ENCODE measurements around the gene WDR17.

The WDR17 gene

DNA sequence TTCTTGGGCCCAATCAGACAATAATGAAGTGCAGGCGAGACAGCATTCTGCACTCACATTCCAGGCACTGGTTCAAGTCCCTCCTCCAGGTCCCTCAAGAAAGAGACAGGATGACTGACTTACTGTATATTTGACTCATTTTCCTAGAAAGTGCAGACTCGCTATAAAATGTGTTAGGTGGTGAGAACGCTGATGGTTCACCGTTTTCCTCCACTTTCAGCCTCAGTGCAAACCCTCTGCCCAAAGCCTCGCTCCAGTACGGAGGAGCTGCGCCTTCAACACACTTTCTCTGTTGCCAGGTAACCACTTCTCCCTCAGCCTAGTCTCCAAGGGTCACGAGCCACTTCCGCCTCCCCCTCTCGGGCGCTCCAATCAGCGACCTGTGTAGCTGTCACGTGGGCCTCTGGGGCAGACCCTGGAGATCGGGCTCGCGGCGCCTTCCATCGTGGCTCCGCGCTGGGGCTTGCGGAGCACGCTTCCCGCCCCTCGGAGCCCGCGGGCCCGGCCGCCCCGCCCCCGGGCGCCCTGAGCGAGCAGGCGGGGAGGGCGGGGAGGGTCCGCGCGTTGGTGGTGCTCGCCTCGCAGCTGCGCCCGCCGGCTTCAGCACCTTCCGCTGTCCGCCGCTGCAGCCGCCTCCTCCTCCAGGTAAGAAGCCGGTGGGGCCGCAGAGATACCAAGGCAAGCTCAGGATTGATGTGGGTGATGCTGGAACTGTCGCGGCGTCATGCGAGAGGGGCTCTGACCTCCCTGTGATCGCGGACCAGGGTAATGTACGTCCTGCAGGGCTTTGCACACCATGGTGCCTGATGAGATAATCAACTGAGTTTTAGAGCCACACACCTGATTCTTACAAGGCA lies at the start of gene WDR17:
WDR17 (plus strand) TSS at position 407 of the 857 bp plus-strand sequence. CDS start 45,740 bp downstream, outside the sequence.
- DNase-seq = peak; percentile 89 to 96

DNA sequence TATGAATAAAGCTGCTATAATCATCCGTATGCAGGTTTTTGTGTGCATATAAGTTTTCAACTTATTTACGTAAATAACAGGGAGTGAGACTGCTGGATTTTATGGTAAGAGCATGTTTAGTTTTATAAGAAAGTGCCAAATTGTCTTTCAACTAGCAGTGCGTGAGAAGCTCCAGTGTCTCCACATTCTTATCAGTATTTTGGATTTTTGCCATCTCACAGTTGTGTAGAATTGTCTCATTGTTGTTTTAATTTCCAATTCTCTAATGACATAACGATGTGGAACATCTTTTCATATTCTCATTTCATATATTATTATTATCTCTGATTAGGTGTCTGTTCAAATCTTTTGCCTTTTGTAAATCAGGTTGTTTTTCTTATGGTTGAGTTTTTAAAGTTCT lies 49.0 kb upstream of the WDR17 start:
- no peak for DNase-seq

DNA sequence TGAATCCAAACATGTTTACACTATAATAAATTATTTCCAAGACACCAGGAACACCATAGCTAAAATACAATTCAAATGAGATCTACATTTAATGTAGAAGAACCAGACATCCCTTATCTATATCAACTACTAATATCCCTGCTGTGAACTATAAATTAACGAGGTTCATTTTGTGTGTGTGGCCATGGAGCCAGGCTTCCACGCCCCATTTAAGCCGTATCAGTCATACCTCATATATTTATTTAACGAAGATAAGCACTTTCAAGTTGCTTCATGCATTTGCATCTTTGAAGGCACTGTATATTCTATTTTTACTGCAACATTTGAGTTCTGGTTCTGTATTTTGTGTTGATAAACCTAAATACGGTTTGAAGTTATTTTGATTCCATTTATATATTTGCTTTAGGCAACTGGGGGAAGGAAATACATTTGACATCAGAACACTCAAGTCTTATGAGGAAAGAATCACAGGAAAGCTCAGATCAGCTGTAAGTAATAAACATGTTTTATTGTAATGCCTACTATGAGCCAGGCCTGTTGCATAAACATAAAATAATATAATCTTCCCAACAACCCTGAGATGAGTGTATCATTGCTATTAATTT lies 45.1 kb upstream of the WDR17 start:
- DNase-seq = no peak

DNA sequence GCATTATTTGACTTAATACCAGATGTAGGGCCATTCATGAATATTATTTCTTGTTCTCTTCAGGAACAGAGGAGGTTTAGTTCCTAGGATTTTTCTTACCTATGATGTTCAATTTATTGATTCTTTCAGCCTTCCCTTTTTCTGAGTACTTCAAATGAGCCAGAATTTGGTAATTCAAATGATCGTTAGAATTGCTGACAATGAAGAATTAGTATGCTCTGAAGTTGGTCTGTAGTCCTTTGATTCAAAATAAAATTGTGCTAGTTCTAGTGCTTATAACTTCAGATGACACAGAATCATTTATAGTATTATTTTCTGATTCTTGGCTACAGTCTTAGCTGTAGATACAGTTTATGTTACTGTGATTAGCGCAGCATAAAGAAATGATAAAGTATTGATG lies 35.2 kb upstream of the WDR17 start:
- no peak for DNase-seq

DNA sequence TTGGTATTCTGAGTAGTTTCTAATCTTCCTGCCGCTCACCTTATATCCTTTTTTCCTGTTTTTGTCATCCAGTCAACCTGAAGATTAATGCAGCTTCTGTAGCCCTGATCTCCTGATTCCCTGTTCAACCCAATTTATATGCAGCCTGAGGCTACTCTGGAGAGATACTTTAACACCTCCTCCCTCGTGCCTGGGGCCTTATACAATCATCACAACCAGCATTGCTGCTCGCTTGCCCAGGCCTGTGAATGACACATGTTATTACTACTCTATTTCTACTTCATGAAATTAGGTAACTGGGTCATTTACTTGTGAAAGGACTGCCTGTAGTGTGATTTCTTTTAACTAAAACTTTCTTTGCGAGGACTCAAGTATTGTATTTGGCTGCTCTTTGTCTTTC lies 33.7 kb upstream of the WDR17 start:
- DNase-seq = no peak

DNA sequence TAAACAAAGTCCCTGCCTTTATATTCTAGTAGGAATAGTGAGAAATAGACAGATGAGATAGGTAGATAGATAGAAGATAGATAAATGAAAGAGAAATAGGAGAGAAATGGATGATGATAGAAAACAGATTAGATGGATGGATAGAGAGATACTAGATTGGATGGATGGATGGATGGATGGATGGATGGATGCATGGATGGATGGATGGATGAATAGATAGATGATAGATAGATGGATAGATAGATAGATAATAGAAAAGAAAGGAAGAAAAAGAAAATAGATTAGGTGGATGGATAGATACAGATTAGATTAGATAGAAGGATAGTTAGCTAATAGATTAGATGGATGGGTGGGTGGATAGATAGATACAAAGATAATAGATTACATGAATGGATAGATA lies 33.2 kb upstream of the WDR17 start:
- no peak for DNase-seq

DNA sequence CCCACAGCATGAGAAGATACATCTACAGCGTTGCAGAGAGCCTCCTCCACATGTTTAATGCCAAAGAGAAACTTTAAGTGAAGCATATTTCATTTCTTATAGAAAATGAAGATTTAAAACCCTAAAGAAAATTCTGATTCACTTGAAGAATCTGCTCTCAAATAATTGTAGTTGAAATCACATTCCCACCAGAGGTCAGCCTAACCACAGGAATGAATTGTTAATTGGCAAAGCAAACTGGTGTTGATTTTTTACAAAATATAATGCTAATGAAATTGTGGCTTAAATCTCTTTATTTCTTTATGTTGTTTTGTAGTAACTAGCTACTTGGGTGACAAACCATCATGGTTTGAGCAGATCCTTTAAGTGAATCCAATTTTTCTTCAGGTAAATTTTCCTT lies 31.1 kb upstream of the WDR17 start:
- DNase-seq = peak in 1 of 2 experiments; percentile 36

DNA sequence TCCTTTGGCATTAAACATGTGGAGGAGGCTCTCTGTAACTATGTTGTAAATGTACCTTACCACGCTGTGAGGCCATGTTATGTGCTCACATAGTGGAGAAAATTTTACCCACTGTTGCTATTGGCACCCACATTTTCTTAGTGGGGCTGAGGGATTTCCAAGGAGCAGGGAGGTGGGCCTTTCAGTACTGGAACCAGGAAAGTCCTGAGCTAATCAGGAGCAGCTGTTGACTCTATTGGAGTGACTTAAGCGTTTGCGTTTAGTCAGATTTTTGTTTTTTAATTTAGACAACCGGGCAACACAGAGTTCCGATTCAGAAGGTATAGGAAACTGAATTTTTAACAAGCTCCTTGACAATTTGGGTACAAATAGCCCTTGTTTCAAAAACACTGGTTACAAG lies 30.7 kb upstream of the WDR17 start:
- DNase-seq = no peak

DNA sequence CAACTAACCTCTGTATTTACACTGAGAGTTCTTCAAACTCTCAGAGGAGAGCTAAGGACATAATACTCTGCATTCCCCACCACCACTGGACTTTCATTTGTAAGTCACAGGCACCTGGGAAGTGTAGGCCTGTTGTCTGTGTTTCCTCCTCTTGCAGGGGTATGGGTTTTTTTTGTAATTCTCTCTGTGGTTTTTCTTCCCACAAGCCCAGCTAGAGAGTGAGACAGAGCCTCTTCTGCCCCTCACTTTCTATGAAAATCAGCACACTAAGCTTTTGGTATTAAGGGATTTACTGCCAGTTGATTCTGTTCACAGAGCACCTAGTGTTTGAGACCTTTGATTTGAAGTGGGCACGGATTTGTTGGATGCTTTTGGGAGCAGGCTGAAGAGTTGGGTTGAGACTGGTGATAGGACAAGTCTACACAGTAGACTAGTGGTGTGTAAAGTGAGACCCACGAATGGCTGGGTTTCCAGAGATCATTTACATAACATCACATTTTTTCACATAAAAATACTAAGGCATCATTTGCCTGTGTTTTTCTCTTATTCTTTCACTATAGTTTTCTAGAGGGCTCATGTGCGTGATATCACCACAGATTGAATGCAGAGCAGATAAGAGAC lies 28.9 kb upstream of the WDR17 start:
- no peak for DNase-seq

DNA sequence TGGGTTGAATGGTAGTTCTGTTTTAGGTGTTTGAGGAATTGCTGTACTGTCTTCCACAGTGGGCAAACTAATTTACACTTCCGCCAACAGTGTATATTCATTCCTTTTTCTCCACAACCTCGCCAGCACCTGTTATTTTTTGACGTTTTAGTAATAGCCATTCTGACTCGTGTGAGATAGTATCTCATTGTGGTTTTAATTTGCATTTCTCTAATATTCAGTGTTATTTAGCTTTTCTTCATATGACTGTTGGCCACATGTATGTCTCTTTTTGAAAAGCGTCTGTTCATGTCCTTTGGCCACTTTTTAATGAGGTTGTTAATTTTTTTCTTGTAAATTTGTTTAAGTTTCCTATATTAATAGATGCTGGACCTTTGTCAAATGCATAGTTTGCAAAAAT lies 26.9 kb upstream of the WDR17 start:
- DNase-seq = no peak

DNA sequence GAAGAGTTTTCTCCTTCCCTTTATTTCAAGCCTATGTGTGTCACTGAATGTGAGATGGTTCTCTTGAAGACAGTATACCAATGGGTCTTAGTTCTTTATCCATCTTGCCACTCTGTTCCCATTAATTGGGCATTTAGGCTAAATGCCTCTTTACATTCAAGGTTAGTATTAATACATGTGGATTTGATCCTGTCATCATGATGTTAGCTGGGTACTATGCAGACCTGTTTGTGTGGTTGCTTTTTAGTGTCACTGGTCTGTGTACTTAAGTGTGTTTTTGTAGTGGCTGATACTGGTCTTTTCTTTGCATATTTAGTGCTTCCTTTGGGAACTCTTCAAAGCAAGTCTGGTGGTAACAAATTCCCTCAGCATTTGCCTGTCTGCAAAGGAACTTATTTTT lies 23.4 kb upstream of the WDR17 start:
- DNase-seq = no peak

DNA sequence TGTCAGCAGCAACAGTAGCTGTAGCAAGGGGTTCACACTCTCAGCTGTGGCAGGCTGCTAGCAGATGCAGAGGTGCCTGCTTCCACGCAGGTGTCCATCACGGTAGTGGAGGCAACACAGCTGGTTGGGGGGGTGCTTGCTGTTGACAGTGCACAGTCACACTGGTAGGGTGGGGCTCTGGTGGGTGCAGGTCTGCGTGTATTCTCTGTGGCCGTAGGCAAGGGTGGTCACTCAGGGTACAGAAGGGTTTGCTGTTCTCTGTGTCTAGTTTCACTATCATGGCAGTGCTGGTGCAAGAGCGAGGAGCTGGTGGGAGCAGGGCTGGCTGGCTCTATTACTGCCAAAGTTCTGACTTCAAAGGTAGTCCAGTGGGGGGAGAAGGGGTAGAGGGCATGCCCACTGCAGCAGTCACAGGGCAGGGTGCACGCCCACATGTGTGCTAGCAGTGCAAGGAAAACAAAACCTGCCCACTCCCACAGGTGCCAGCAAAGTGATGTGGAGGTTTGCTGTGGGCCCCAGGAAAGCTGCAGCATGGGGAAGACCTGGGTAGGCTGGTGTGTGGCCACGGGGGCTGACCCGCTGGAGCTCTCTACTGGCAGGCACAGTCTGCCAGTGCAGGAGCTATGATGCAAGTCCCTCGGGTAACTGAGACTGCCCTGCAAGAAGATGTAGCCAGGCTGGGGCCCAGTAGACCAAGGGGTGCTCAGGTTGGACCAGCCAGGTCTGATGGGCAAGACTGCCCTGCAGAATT lies 21.6 kb upstream of the WDR17 start:
- no peak for DNase-seq

DNA sequence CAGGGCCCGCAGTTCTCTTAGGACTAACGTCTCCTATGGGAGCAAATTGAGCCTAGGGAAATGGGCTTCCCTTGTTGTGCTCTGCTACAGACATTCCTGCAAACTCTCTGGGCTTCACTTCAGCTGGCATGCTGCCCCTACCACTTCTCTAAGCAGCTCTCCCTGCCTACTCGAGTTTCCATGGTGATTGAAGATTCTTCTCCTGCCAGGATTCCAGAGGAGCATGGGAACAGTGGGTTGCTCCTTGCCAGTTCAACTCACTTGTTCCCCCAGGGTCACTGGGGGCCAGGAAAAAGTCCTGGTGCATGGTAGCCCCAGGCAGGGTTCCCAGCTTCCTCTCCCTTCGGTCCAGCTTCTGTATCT lies 21.1 kb upstream of the WDR17 start:
- DNase-seq = no peak

DNA sequence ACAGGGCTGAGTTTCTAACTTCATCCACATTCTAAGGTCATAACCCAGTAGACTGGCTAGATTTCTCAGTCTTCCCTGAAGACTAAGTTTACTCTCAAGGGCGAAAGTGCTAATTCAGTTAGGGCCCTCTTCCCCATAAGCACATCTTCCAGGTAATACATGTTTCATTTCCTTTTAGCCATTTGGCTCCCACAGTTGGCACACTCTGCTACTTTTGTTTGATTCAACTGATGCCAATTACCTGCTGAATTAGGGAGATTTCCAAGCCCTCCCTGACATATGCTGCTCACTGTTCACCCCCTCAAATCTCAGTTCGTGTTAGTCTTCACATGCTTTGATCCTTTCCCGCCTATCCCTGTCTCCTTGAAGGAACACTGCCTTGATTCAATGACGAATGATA lies 17.0 kb upstream of the WDR17 start:
- no peak for DNase-seq

DNA sequence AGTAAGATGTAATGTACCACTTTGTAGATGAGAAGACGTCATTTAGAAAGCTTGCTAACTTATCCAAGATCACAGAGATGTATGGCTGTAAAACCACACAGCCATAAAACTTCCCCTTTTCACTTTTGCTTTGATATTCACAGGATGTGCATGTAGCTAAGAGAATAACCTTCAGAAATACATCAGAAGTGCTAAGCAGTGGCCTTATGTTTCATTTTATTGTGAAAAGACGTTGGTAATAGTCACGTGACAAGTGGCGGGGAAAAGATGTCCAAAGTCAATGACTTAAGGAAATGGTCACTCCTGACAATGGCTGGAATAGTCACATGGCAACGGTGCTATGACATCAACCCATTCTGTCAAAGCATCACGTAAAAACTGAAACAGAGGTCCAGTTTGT lies 12.9 kb upstream of the WDR17 start:
- no peak for DNase-seq

DNA sequence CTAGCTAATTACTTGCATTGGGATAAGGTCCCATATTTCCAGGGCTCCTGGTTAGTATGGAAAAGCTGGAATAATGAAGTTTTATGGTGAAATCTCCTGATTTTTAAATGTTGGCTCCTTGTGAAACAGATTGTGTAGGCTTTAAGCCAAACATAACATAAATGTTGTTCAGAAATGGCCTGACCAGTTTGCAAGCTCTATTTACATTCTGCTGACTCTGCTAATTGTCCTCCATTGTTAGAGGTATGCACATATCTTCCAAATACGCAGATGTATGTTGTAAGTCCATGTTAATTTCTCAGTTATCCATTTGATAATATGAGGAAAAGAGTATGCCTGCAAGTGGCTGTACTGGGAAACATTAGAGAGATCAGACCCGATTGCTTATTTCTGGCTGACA lies 11.9 kb upstream of the WDR17 start:
- no peak for DNase-seq

DNA sequence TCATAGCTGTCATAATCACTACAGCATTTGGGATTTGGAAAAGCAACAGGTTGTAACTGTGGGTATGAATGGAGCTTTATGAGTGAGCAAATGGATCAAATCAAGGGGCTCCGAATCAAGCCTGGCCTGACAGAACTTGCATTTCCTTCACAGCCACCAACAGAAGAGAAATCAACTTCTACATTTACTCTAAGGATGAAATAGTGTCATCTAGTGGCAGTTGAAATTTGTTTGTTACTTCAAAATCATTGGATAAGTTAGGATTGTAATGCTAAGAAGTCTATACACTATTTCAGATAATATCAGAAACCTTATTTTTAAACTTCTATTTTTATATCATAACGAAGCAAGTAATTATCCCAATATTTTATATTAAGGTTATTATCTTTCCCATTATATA lies 10.7 kb upstream of the WDR17 start:
- DNase-seq = no peak

DNA sequence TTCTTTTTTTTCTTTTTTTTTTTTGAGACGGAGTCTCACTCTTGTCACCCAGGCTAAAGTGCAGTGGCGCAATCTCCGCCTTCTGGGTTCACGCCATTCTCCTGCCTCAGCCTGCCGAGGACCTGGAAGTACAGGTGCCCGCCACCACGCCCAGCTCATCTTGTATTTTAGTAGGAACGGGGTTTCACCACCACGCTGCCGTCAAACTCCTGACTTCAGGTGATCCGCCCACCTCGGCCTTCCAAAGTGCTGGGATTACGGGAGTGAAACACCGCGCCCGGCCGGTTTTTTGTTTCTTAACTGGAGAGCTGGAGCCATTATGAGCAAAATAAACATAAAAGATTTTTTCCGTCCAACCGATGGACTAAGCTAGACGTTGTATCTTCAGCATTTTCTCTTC lies 1.9 kb upstream of the WDR17 start:
- no peak for DNase-seq

DNA sequence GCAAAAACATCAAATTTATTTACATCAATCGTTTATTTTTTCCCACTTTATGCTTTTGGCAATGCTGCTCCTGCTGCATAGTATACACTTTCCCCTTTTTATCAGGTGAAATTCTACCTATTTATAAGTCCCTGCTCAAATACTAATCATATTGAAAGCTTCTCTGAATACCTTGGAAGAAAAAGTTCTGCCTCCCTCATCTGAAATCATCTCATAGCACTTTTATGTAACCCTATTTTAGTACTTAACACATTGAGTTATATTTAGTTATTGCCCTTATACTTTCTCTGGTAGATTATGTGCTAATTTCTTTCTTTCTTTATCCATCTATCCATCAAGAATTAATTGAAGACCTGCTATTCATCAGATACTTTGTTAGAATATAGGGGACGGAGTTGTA lies 1.1 kb upstream of the WDR17 start:
- DNase-seq = no peak

DNA sequence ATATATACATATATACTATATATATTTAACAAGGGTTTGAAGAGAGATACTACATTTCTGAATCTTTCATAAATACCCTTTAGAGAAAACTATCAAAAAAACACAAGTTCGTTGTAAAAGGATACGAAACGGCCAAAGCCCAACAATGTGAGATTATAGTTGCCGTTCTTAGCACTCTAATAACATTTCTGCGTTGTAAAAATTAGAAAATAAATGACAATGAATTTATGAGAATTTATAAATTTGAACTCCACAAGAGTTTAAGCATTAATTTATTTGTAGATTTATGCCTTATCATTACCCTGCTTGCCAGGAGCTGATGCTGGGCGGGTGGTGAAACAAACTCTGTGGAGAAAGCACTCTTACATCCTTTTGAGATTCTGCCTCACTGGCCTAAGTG lies 1.1 kb downstream of the WDR17 start:
- no peak for DNase-seq

DNA sequence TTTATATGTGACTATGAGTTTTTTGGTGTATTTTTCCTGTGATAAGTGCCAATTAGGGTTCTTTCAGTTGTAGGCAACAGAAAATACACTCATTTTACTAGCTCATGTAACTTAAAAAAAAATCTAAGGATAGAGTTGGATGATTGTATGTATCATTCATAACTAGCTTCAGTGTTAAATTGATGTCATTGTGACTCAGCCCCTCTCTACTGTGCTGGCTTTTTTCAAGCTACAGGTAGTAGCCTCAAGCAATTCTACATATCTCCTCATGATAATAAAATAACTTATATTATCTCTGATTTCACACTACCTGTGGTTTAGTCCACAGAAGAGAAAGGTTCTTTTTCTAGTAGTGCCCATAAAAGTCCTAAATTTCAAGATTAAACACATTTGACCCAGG lies 11.9 kb downstream of the WDR17 start:
- no peak for DNase-seq

DNA sequence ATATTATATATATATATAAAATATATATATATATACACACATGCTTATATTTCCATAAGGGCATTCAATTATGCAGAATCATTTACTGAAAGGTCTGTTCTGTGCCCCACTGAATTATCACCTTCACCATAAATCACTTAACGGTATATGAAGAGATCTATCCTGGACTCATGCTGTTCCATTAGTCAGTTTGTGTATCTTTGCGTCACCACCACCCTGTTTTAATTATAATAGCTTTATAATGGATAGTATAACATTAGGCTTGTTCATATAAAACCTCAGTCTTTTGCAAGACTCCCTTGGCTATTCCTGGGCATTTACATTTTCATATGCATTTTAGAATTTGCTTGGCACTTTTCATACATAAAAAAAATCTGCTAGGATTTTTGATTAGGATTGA lies 19.1 kb downstream of the WDR17 start:
- no peak for DNase-seq

DNA sequence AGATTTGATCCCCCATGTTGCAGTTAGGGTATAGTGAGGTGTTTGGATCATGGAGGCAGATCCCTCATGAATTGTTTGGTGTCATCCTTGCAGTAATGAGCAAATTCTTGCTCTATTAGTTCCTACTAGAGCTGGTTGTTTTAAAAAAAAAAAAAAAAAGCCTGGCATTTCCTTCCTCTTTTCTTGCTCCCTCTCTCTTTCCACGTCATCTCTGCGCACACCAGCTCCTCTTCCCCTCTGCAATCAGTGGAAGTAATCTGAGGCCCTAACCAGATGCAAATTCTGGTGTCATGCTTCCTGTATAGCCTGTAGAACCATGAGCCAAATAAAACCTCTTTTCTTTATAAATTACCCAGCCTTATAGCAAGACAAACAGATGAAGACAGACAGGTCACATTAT lies 24.5 kb downstream of the WDR17 start:
- DNase-seq = no peak

DNA sequence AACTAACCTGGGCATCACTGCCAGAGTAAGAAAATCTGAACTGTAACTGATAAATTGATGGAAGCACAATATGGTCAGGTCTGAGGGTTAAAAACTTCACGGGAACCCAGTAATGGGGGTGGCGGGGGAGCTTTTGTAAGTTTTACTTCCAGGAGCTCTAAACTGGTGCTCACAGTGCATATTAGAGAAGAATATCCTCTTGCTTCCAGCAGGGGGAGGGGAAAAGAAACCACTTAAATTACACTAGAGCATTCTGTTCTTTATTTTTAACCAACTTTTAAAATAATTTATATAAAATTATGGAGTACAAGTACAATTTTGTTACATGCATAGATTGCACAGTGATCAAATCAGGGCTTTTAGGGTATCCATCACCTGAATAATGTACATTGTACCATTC lies 33.7 kb downstream of the WDR17 start:
- no peak for DNase-seq

Data from NCI-H526 (cell line).